ENCODE results near the gene THRB. TPM values are rescaled to one million over a fixed set of nuclear protein-coding genes. Genes with fewer than 3 reads are reported as not detected.

Gene THRB
- total RNA-seq, 2 donors from 2014 or later: 6.7 to 6.9 TPM

GRCh38 chr3:24481193-24481592, 13.5 kb downstream of the THRB start:
- no peak overlapping the region for H3K27ac ChIP-seq
- 91 to 95% methylated on average over 5 of the region's 5 CpGs for WGBS, 2 donors
- ATAC-seq: no peak
- no peaks in the 10 kb centered on the region for H3K27me3 ChIP-seq
- H3K4me1 ChIP-seq: no peaks in the 10 kb centered on the region
- no peaks in the 10 kb centered on the region for H3K36me3 ChIP-seq (replicated peaks in 1 of 2; ENCODE audit: insufficient read depth in 1 of 2, low read depth in 2 of 2)
- no peak for TF ChIP-seq POLR2A (IDR thresholded peaks at IDR 0.05)
- TF ChIP-seq, protein P1, sequence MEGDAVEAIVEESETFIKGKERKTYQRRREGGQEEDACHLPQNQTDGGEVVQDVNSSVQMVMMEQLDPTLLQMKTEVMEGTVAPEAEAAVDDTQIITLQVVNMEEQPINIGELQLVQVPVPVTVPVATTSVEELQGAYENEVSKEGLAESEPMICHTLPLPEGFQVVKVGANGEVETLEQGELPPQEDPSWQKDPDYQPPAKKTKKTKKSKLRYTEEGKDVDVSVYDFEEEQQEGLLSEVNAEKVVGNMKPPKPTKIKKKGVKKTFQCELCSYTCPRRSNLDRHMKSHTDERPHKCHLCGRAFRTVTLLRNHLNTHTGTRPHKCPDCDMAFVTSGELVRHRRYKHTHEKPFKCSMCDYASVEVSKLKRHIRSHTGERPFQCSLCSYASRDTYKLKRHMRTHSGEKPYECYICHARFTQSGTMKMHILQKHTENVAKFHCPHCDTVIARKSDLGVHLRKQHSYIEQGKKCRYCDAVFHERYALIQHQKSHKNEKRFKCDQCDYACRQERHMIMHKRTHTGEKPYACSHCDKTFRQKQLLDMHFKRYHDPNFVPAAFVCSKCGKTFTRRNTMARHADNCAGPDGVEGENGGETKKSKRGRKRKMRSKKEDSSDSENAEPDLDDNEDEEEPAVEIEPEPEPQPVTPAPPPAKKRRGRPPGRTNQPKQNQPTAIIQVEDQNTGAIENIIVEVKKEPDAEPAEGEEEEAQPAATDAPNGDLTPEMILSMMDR (IDR thresholded peaks at IDR 0.05): no peak
- H3K9me3 ChIP-seq: no peaks in the 10 kb centered on the region
- intact Hi-C loops (cut with DNase I): no loop called here
- no peak for DNase-seq
- H3K4me3 ChIP-seq: no peak overlapping the region

GRCh38 chr3:24480497-24480896, 14.2 kb downstream of the THRB start:
- H3K9me3 ChIP-seq: no peaks in the 10 kb centered on the region
- no peaks in the 10 kb centered on the region for H3K27me3 ChIP-seq
- no peak for TF ChIP-seq POLR2A (IDR thresholded peaks at IDR 0.05)
- TF ChIP-seq, protein P1 (IDR thresholded peaks at IDR 0.05): no peak
- intact Hi-C loops (cut with DNase I): no loop called here
- H3K4me3 ChIP-seq: no peak overlapping the region
- H3K4me1 ChIP-seq: peaks cover 5% of the 10 kb centered on the region
- no peak overlapping the region for H3K27ac ChIP-seq
- H3K36me3 ChIP-seq (replicated peaks in 1 of 2; ENCODE audit: insufficient read depth in 1 of 2, low read depth in 2 of 2): no peaks in the 10 kb centered on the region
- DNase-seq (no peak), ATAC-seq (no peak)

DNA sequence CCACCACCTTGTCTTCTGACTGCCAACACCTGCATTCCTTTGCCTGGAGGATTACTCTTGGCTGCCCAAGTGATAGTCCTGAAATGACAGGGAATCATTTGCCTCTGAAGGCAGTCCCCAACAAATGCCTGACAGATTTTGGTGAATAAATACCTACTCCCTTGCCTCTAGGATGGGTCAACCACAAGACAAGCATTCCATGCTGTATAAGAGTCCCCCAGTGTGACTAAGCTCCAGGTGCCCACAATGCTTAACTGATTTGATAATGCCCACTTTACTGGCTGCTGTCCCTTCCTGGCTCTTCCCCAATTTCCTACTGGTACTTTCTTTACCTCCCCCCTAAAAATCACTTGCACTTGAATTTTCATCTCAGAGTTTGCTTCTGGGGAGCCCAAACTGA, 14.8 kb downstream of the THRB start:
- H3K9me3 ChIP-seq: no peaks in the 10 kb centered on the region
- no peaks in the 10 kb centered on the region for H3K36me3 ChIP-seq (replicated peaks in 1 of 2; ENCODE audit: insufficient read depth in 1 of 2, low read depth in 2 of 2)
- H3K4me3 ChIP-seq: no peak overlapping the region
- TF ChIP-seq, protein P1 (IDR thresholded peaks at IDR 0.05): no peak
- no peak for TF ChIP-seq POLR2A (IDR thresholded peaks at IDR 0.05)
- no peaks in the 10 kb centered on the region for H3K27me3 ChIP-seq
- no peak for DNase-seq
- ATAC-seq: no peak
- H3K27ac ChIP-seq: no peak overlapping the region
- intact Hi-C loops (cut with DNase I): no loop called here
- H3K4me1 ChIP-seq: peaks cover 5% of the 10 kb centered on the region

- no peak for ATAC-seq
- H3K27ac ChIP-seq: no peak overlapping the region
- no peak overlapping the region for H3K4me3 ChIP-seq
- intact Hi-C loops (cut with DNase I): no loop called here
- TF ChIP-seq, protein P1 (IDR thresholded peaks at IDR 0.05): no peak
- TF ChIP-seq POLR2A (IDR thresholded peaks at IDR 0.05): no peak
- peaks cover 5% of the 10 kb centered on the region for H3K4me1 ChIP-seq
- no peaks in the 10 kb centered on the region for H3K36me3 ChIP-seq (replicated peaks in 1 of 2; ENCODE audit: insufficient read depth in 1 of 2, low read depth in 2 of 2)
- no peaks in the 10 kb centered on the region for H3K27me3 ChIP-seq
- WGBS, 2 donors: 38 to 41% methylated on average over 3 of the region's 3 CpGs
- DNase-seq: no peak
- H3K9me3 ChIP-seq: no peaks in the 10 kb centered on the region
Observed at GRCh38 chr3:24476871-24477656, 17.6 kb downstream of the THRB start.

GRCh38 chr3:24475925-24476324, 18.7 kb downstream of the THRB start:
- TF ChIP-seq POLR2A (IDR thresholded peaks at IDR 0.05): no peak
- TF ChIP-seq, protein P1 (IDR thresholded peaks at IDR 0.05): no peak
- no peak for DNase-seq
- intact Hi-C loops (cut with DNase I): no loop called here
- no peak for ATAC-seq
- no peaks in the 10 kb centered on the region for H3K9me3 ChIP-seq
- H3K27me3 ChIP-seq: no peaks in the 10 kb centered on the region
- no peak overlapping the region for H3K4me3 ChIP-seq
- no peaks in the 10 kb centered on the region for H3K36me3 ChIP-seq (replicated peaks in 1 of 2; ENCODE audit: insufficient read depth in 1 of 2, low read depth in 2 of 2)
- peaks cover 5% of the 10 kb centered on the region for H3K4me1 ChIP-seq
- H3K27ac ChIP-seq: no peak overlapping the region
- WGBS, 2 donors: 10 to 25% methylated on average over 1 of the region's 1 CpG
